Skeletal muscle tissue (tissue), 4 donors: ENCODE measurements around the gene SLC30A2. TPM values are rescaled to one million over a fixed set of nuclear protein-coding genes. Genes with fewer than 3 reads are reported as not detected.
A peak's percentile ranks its signal among the peaks of the same experiment; 100 is the strongest.

Experiments used
- H3K27ac ChIP-seq: one replicate; pipeline ENCODE4 v1.7.0; 2013; ENCODE audit warnings: mild to moderate bottlenecking, low read depth, low read length, inconsistent platforms
- H3K27me3 ChIP-seq, 3 donors: one replicate each; pipeline ENCODE4 v1.7.0; 2013; ENCODE audit warnings: low read length in 3 of 3; ENCODE audit not compliant: control insufficient read depth in 3 of 3, insufficient read depth in 3 of 3
- H3K36me3 ChIP-seq, 3 donors: one replicate each; pipeline ENCODE4 v1.7.0; 2013; ENCODE audit warnings: low read length in 3 of 3; ENCODE audit not compliant: control insufficient read depth in 3 of 3, insufficient read depth in 3 of 3
- H3K4me1 ChIP-seq, 3 donors: one replicate each; pipeline ENCODE4 v1.7.0; 2013; ENCODE audit warnings: low read length in 3 of 3, mild to moderate bottlenecking in 3 of 3; ENCODE audit not compliant: control insufficient read depth in 3 of 3, insufficient read depth in 3 of 3
- H3K4me3 ChIP-seq, 3 donors: one replicate each; pipeline ENCODE4 v1.7.0; 2013; ENCODE audit warnings: low read length in 3 of 3
- H3K9ac ChIP-seq, 3 donors: one replicate each; pipeline ENCODE4 v1.7.0; 2013; ENCODE audit warnings: low read length in 3 of 3, mild to moderate bottlenecking in 3 of 3, moderate library complexity in 2 of 3, low read depth in 1 of 3
- H3K9me3 ChIP-seq, 3 donors: one replicate each; pipeline ENCODE4 v1.7.0; 2013; ENCODE audit warnings: low read length in 3 of 3; ENCODE audit not compliant: control insufficient read depth in 3 of 3
- total RNA-seq: library from RNA; depleted of rRNA; stranded (reverse); fragments of >200 nt; gene quantifications from one replicate; pipeline ENCODE4 v1.2.3, GENCODE V29; 2014
- donor health status: Osteomylitis.

The SLC30A2 gene
- total RNA-seq, 1 donor from 2014 or later: under 0.01 TPM

DNA sequence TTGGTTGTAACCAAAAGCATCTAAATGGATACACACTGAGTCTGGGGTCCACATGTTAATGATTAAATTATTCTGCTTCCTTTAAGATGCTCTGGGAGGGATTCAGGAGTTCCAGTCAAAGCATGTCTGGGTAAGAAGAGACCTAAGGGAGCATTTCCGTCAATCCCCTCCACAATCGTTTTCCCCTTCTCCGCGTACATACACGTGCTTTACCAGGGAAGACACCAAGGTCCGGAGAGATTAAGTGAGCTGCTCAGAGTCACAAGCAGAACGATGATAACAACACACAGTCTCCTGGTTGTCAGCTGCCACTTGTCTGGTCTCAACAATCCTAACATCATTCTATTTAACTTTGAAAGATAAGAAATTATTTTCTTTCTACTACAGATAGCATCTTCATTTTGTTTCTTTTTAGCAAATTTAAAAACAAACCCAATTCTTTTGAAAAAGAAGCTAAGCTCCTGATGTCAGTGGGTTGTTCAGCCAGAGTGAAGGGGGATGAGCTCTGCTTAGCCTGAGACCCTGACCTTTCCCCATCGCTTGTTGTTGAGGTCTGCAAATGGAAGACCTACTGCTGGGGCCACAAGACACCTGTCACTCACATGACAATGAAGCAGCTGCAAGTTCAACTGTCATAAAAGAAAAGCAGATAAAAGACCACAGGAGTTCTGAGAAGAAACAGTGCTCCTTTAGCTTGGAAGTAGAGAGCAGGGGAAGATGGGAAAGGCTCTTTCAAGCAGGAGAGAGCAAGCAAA lies 52.5 kb downstream of the SLC30A2 start:
- no peak overlapping the region for H3K4me3 ChIP-seq
- peaks cover 43 to 58% (median 46%) of the 10 kb centered on the region in 3 donors for H3K4me1 ChIP-seq
- no peak overlapping the region for H3K27ac ChIP-seq
- no peaks in the 10 kb centered on the region for H3K36me3 ChIP-seq
- H3K27me3 ChIP-seq: no peaks in the 10 kb centered on the region
- H3K9ac ChIP-seq: no peak overlapping the region
- H3K9me3 ChIP-seq: no peaks in the 10 kb centered on the region

DNA sequence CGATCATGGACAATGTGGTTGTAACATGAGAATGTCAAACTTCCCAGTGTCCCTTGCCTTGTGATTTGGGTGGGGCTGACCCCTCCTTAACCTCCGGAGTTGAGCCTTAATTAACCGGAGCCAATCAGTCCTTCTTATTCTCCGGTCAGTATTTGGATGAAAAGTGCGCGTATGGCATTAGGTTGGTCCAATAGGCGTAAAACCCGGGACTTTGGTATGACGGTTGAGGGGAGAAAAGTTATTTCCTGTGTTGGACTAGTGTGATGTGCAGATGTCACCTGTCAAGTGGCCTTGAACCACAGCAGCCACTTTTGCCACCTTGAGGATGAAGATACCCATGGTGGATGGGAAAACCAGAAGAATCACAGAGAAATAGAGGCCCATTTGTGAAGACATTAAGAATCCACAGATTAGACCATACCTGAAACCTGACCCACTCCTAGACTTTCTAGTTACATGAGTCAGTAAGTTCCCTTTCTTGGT lies 53.2 kb downstream of the SLC30A2 start:
- Histone ChIP-seq H3K36me3 (peaks cover 0 to 4% (median 0%) of the 10 kb centered on the region in 3 donors), H3K4me1 (peaks cover 50 to 63% (median 51%) of the 10 kb centered on the region in 3 donors), H3K27ac (no peak overlapping the region), H3K27me3 (no peaks in the 10 kb centered on the region), H3K9me3 (no peaks in the 10 kb centered on the region), H3K9ac (peak overlapping the region in 1 of 3 donors; percentile 36), H3K4me3 (no peak overlapping the region)

DNA sequence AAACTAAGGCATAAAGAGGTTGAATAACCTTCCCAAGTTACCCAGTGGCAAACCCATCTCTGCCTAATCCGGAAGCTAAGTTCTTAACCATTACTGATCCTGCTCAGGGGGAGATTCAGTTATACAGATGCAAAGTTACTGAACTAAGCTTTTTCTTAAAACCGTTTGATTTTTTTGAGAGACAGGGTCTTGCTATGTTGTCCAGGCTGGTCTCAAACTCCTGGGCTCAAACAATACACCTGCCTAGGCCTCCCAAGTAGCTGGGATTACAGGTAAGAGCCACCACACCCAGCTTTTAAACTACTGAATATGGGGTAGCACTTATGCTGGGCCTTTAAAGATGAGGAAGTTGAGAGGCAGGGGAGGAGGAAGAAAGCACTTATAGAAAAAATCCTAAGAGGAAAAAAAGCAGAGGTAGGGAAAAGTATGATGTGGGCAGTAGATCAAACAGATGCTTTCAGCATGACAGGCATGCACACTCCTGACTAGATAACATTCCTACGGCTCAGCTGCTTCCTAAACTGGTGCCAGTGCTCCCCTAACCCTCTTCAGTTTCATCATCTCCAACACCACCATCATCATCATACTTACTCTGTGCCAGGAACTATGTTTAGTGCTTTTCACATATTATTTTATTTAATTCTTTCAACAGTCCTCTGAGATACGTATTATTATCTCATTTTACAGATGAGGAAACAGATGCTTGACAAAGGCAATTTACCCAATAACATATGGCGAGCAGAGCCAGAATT lies 53.8 kb downstream of the SLC30A2 start:
- Histone ChIP-seq H3K9me3 (no peaks in the 10 kb centered on the region), H3K36me3 (peaks cover 0 to 4% (median 2%) of the 10 kb centered on the region in 3 donors), H3K4me3 (no peak overlapping the region), H3K9ac (peak overlapping the region in 1 of 3 donors; percentile 36), H3K4me1 (peaks cover 48 to 62% (median 50%) of the 10 kb centered on the region in 3 donors), H3K27me3 (no peaks in the 10 kb centered on the region), H3K27ac (no peak overlapping the region)

DNA sequence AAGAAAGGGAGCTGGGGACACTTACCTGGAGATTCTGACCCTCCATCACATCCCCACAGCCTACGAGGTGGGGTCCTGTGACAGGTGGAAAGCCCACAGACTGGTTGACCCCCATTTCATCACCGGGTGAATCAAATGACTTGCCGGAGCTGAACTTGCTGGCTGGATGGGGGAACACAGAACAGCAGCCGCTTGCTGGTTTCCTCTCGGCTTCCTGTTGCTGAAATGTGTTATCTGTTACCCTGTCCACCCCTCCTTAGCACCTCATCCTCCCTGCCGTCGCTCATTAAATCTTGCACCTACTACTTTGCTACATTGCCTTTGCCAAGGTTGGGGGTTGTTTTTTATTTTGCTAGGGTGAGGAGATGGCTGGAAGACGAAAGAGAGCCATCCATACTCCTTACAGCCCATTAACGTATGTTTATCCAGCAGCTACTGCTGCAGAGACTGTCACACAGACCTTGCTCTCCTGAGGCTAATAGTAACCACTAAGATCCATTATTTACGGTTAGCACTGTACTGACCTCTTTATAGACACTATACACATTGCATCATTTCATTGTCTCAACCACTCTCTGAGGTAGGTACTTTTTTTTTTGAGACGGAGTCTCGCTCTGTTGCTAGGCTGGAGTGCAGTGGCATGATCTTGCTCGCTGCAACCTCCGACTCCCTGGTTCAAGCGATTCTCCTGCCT lies 55.1 kb downstream of the SLC30A2 start:
- Histone ChIP-seq H3K9me3 (no peaks in the 10 kb centered on the region), H3K36me3 (peaks cover 1 to 5% (median 2%) of the 10 kb centered on the region in 3 donors), H3K27me3 (no peaks in the 10 kb centered on the region), H3K9ac (no peak overlapping the region), H3K4me3 (no peak overlapping the region), H3K27ac (no peak overlapping the region), H3K4me1 (peaks cover 42 to 56% (median 44%) of the 10 kb centered on the region in 3 donors)

DNA sequence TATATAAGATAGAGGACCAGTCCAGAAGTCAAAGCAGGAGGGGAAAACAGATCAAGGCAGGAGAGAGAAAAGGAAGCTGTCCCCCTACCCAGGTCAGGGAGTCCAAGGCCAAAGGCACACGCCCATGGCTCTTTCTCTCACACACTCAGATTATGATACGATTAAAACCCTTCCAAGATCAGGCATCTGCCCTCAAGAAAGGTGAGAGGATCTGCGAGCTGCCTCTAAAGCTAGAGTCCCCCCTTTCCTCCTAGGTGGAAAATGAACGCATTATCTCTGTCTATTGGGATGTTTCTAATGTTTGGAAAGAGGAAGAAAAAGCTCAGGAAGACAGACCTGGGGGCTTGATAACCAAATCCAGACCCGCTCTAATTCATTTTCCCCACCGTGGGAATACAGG lies 55.7 kb downstream of the SLC30A2 start:
- peaks cover 2 to 11% (median 7%) of the 10 kb centered on the region in 3 donors for H3K36me3 ChIP-seq

DNA sequence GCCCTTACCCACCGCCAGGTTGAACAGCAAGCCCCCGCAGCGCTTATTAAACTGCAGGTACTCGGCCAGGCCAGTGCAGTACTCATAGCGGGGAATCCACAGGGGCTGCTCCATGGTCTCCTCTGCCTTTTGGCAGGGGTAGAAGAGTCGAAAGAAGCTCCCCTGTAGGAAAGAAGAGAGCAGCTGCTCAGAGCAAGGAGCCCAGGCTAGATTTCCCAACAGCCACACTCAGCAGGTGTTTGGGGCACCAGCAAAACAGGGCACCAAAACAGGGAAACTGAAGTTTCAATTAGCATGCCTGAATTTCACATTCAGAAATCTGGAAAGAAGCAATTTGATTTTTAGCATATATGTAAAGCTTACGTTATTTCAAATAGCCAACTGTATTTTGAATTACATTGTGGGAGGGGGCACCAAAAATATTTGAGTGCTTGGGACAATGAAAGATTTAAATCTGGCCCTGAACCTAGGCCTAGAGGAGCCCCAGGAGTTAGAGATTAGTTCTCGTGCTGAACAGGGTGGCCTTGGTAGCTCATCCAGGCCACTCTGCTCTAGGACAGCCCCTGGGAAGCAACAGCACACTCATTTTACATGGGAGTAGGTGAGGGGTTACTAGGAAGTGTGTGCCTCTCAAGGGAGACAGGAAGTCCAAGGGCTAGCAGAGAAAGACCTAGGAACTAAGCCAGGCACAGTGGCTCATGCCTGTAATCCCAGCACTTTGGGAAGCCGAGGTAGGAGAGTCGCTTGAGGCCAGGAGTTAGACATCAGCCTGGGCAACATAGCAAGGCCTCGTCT lies 56.3 kb downstream of the SLC30A2 start:
- Histone ChIP-seq H3K36me3 (peaks cover 3 to 14% (median 10%) of the 10 kb centered on the region in 3 donors), H3K27ac (peak overlapping the region; percentile 52)

More for the DNA sequence above, 55.7 kb downstream of the SLC30A2 start:
- Histone ChIP-seq H3K27me3 (no peaks in the 10 kb centered on the region), H3K4me1 (peaks cover 42 to 56% (median 44%) of the 10 kb centered on the region in 3 donors), H3K4me3 (no peak overlapping the region), H3K9ac (peak overlapping the region in 1 of 3 donors; percentile 45), H3K9me3 (no peaks in the 10 kb centered on the region), H3K27ac (no peak overlapping the region)

DNA sequence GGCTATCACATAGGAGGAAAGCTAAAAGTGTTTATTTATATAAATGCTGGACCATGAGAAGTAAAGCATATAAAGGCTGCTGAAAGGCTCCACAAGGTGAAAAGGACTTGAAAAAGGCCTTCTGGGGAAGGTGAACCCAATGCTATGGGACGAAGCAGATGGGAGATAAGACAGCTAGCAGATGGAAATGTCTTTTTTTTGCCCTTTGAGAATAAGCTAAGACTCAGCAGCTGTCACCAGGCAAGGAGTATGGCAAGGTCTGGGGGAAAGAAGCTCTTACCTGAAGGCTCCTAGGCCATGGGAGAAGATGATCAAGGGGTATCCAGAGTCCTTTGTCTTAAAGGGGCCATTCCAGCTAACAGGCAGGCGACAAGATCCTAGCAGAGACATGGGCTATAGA lies 58.0 kb downstream of the SLC30A2 start:
- H3K4me1 ChIP-seq: peaks cover 36 to 47% (median 36%) of the 10 kb centered on the region in 3 donors
- H3K9me3 ChIP-seq: no peaks in the 10 kb centered on the region
- H3K36me3 ChIP-seq: peaks cover 8 to 22% (median 15%) of the 10 kb centered on the region in 3 donors
- H3K9ac ChIP-seq: peak overlapping the region in 1 of 3 donors; percentile 3
- no peak overlapping the region for H3K27ac ChIP-seq
- H3K4me3 ChIP-seq: no peak overlapping the region
- no peaks in the 10 kb centered on the region for H3K27me3 ChIP-seq

More for the DNA sequence above, 56.3 kb downstream of the SLC30A2 start:
- peaks cover 42 to 56% (median 44%) of the 10 kb centered on the region in 3 donors for H3K4me1 ChIP-seq
- H3K4me3 ChIP-seq: no peak overlapping the region
- H3K9me3 ChIP-seq: no peaks in the 10 kb centered on the region
- H3K9ac ChIP-seq: peak overlapping the region in 2 of 3 donors; percentile 21 to 45
- no peaks in the 10 kb centered on the region for H3K27me3 ChIP-seq
